GM13976 (cell line): Measurements from ENCODE around the gene PTGIS.

ENCODE experiments used
- DNase-seq: peaks from one replicate; pipeline ENCODE4 v3.0.0; 2012; ENCODE audit warnings: low spot score
- CTCF ChIP-seq: IDR thresholded peaks from 2 replicates; pipeline ENCODE4 v1.5.1; 2012; ENCODE audit warnings: borderline replicate concordance, mild to moderate bottlenecking; ENCODE audit not compliant: insufficient read depth; ENCODE audit errors: extremely low read depth, missing control alignments, control extremely low read depth
- in situ Hi-C: fragments of 300-500 bp; cut with MboI; formaldehyde crosslinking; loops from one replicate; pipeline ENCODE4 v1.12.0; 2022; ENCODE audit warnings: low sequenced_read_pairs, mixed read lengths, inconsistent platforms; ENCODE audit not compliant: unreplicated experiment

The PTGIS gene

GRCh38 chr20:49475292-49476015, 92.5 kb downstream of the PTGIS start:
- DNase-seq, result no peak
- in situ Hi-C loops, result no loop called here
- TF ChIP-seq CTCF, result no peak

- in situ Hi-C loops, result no loop called here
Measured at GRCh38 chr20:49471397-49471796, 96.5 kb downstream of the PTGIS start.

GRCh38 chr20:49470922-49471321, 97.0 kb downstream of the PTGIS start:
- TF ChIP-seq CTCF, result no peak
- in situ Hi-C loops, result no loop called here
- no peak for DNase-seq

More at GRCh38 chr20:49471397-49471796, 96.5 kb downstream of the PTGIS start:
- no peak for DNase-seq
- TF ChIP-seq CTCF, result no peak

- DNase-seq, result no peak
- TF ChIP-seq CTCF, result no peak
- in situ Hi-C loops, result no loop called here
Measured at GRCh38 chr20:49469060-49469459, 98.9 kb downstream of the PTGIS start.

GRCh38 chr20:49468412-49468811, 99.5 kb downstream of the PTGIS start:
- in situ Hi-C loops, result no loop called here
- no peak for TF ChIP-seq CTCF

GRCh38 chr20:49466114-49466912, 101.6 kb downstream of the PTGIS start:
- in situ Hi-C loops, result no loop called here
- DNase-seq, result no peak
- TF ChIP-seq CTCF, result no peak

More at GRCh38 chr20:49468412-49468811, 99.5 kb downstream of the PTGIS start:
- DNase-seq, result no peak
